ENCODE data around the gene TSPYL4.

The TSPYL4 gene

GRCh38 chr6:116268589-116269293 is 14.9 kb upstream of the TSPYL4 start:
- DNase-seq: peak; percentile 74 to 87

- DNase-seq: no peak
These were observed 14.1 kb upstream of the TSPYL4 start for GRCh38 chr6:116267836-116268588.

- DNase-seq: no peak
These were observed 12.9 kb upstream of the TSPYL4 start for GRCh38 chr6:116266803-116267202.

- no peak for DNase-seq
These were observed 11.4 kb upstream of the TSPYL4 start for GRCh38 chr6:116265041-116265829.

GRCh38 chr6:116263353-116263752 is 9.5 kb upstream of the TSPYL4 start:
- no peak for DNase-seq

GRCh38 chr6:116258520-116258919 is 4.6 kb upstream of the TSPYL4 start:
- DNase-seq: no peak

GRCh38 chr6:116256694-116257093 is 2.8 kb upstream of the TSPYL4 start:
- no peak for DNase-seq

- no peak for DNase-seq
These were observed 1.4 kb upstream of the TSPYL4 start for GRCh38 chr6:116255246-116255800.

- DNase-seq: no peak
These were observed 602 bp upstream of the TSPYL4 start for GRCh38 chr6:116254297-116255056.

GRCh38 chr6:116253188-116253504 is 729 bp downstream of the TSPYL4 start:
- no peak for DNase-seq

- peak; percentile 19 to 41 for DNase-seq
These were observed 2.1 kb downstream of the TSPYL4 start for GRCh38 chr6:116251568-116252384.

- DNase-seq: no peak
These were observed 5.3 kb downstream of the TSPYL4 start for GRCh38 chr6:116248577-116248976.

GRCh38 chr6:116247285-116247684 is 6.6 kb downstream of the TSPYL4 start:
- peak in 1 of 2 donors; percentile 21 for DNase-seq

GRCh38 chr6:116246089-116246488 is 7.8 kb downstream of the TSPYL4 start:
- DNase-seq: no peak

GRCh38 chr6:116244284-116244683 is 9.6 kb downstream of the TSPYL4 start:
- no peak for DNase-seq

GRCh38 chr6:116239856-116240255 is 14.0 kb downstream of the TSPYL4 start:
- no peak for DNase-seq

- DNase-seq: no peak
These were observed 14.6 kb downstream of the TSPYL4 start for GRCh38 chr6:116239256-116239655.

GRCh38 chr6:116238083-116238482 is 15.8 kb downstream of the TSPYL4 start:
- no peak for DNase-seq

- no peak for DNase-seq
These were observed 19.2 kb downstream of the TSPYL4 start for GRCh38 chr6:116234689-116235088.

- no peak for DNase-seq
These were observed 24.5 kb downstream of the TSPYL4 start for GRCh38 chr6:116229287-116229913.

- DNase-seq: no peak
These were observed 30.5 kb downstream of the TSPYL4 start for GRCh38 chr6:116223355-116223754.
